ENCODE measurements around the gene KRTAP20-3. TPM values are rescaled to one million over a fixed set of nuclear protein-coding genes. Genes with fewer than 3 reads are reported as not detected.

The KRTAP20-3 gene
- total RNA-seq = not detected in 2 replicates

GRCh38 chr21:30642564-30642963 is at the start of gene KRTAP20-3:
Gene KRTAP20-3, plus strand, starts transcription at chr21:30642864.

GRCh38 chr21:30598802-30599201 is 43.9 kb upstream of the KRTAP20-3 start, which contains the start of gene KRTAP6-2:
Gene KRTAP6-2, minus strand, starts transcription at chr21:30598902. Its CDS starts 28 bp downstream, at chr21:30598874.

GRCh38 chr21:30600787-30601186 is 41.9 kb upstream of the KRTAP20-3 start, which contains the start of gene KRTAP22-1:
Gene KRTAP22-1, plus strand, starts transcription at chr21:30601087.

GRCh38 chr21:30613836-30614235 is 28.8 kb upstream of the KRTAP20-3 start, which contains the start of gene KRTAP6-1:
Gene KRTAP6-1, minus strand, starts transcription at chr21:30613930. Its CDS starts 26 bp downstream, at chr21:30613904.

GRCh38 chr21:30616125-30616524 is 26.5 kb upstream of the KRTAP20-3 start, which contains the start of gene KRTAP20-1:
Gene KRTAP20-1, plus strand, starts transcription at chr21:30616425. Its CDS starts 30 bp downstream, at chr21:30616455.

GRCh38 chr21:30620522-30620921 is 22.1 kb upstream of the KRTAP20-3 start, which contains the start of gene KRTAP20-4:
Gene KRTAP20-4, plus strand, starts transcription at chr21:30620627.

GRCh38 chr21:30634906-30635305 is 7.8 kb upstream of the KRTAP20-3 start, which contains the start of gene KRTAP20-2:
Gene KRTAP20-2, plus strand, starts transcription at chr21:30635206. Its CDS starts 58 bp downstream, at chr21:30635264.

Small RNA genes within 50 kb of the gene (small RNA-seq; reads per million reads assigned to genes)
- gene KRTAP20-1 (not detected), gene KRTAP20-3 (not detected), gene KRTAP20-4 (not detected), gene KRTAP22-1 (not detected)

Other genes starting within 250 kb of the KRTAP20-3 start
- gene KRTAP13-1, start 246.8 kb upstream of the KRTAP20-3 start, total RNA-seq = not detected in 2 replicates
- gene KRTAP13-3, start 216.9 kb upstream of the KRTAP20-3 start, total RNA-seq = not detected in 2 replicates
- not detected in 2 replicates for gene KRTAP13-4, start 212.6 kb upstream of the KRTAP20-3 start, total RNA-seq
- gene KRTAP15-1, start 202.6 kb upstream of the KRTAP20-3 start, total RNA-seq = not detected in 2 replicates
- not detected in 2 replicates for gene KRTAP19-1, start 162.5 kb upstream of the KRTAP20-3 start, total RNA-seq
- gene KRTAP19-2, start 155.4 kb upstream of the KRTAP20-3 start, total RNA-seq = not detected in 2 replicates
- gene KRTAP19-3, start 150.9 kb upstream of the KRTAP20-3 start, total RNA-seq = not detected in 2 replicates
- not detected in 2 replicates for gene KRTAP19-4, start 145.7 kb upstream of the KRTAP20-3 start, total RNA-seq
- gene KRTAP19-5, start 140.7 kb upstream of the KRTAP20-3 start, total RNA-seq = not detected in 2 replicates
- gene KRTAP19-6, start 101.0 kb upstream of the KRTAP20-3 start, total RNA-seq = not detected in 2 replicates
- not detected in 2 replicates for gene KRTAP19-7, start 81.5 kb upstream of the KRTAP20-3 start, total RNA-seq
- gene KRTAP22-2, start 52.5 kb upstream of the KRTAP20-3 start, total RNA-seq = not detected in 2 replicates
- not detected in 2 replicates for gene KRTAP6-3, start 50.4 kb upstream of the KRTAP20-3 start, total RNA-seq
- not detected in 2 replicates for gene KRTAP6-2, start 44.0 kb upstream of the KRTAP20-3 start, total RNA-seq
- gene KRTAP22-1, start 41.8 kb upstream of the KRTAP20-3 start, total RNA-seq = not detected in 2 replicates
- not detected in 2 replicates for gene KRTAP6-1, start 28.9 kb upstream of the KRTAP20-3 start, total RNA-seq
- gene KRTAP20-1, start 26.4 kb upstream of the KRTAP20-3 start, total RNA-seq = not detected in 2 replicates
- gene KRTAP20-4, start 22.2 kb upstream of the KRTAP20-3 start, total RNA-seq = not detected in 2 replicates
- not detected in 2 replicates for gene KRTAP20-2, start 7.7 kb upstream of the KRTAP20-3 start, total RNA-seq
- not detected in 2 replicates for gene KRTAP21-3, start 75.9 kb downstream of the KRTAP20-3 start, total RNA-seq
- gene KRTAP21-2, start 104.4 kb downstream of the KRTAP20-3 start, total RNA-seq = not detected in 2 replicates
- not detected in 2 replicates for gene KRTAP21-1, start 112.6 kb downstream of the KRTAP20-3 start, total RNA-seq
- gene KRTAP8-1, start 170.4 kb downstream of the KRTAP20-3 start, total RNA-seq = not detected in 2 replicates
- gene KRTAP7-1, start 186.9 kb downstream of the KRTAP20-3 start, total RNA-seq = not detected in 2 replicates
- not detected in 2 replicates for gene KRTAP11-1, start 238.7 kb downstream of the KRTAP20-3 start, total RNA-seq

All from placental epithelial cell (primary cell).